GM20431 (cell line): ENCODE measurements around the gene FOXD1.
"Not testable (repeated sequence)": the region's sequence is repeated elsewhere in the genome, so short reads cannot be mapped to it uniquely, and the experiment has no call there.

Experiments
- in situ Hi-C: fragments of 300-500 bp; cut with MseI, MboI; formaldehyde crosslinking; loops from one replicate; pipeline ENCODE4 v1.15.0; 2020; ENCODE audit warnings: low sequenced_read_pairs; ENCODE audit not compliant: unreplicated experiment

The FOXD1 gene

GRCh38 chr5:73419465-73420390 is 28.8 kb downstream of the FOXD1 start:
- in situ Hi-C loops = no loop called here

GRCh38 chr5:73419117-73419464 is 29.5 kb downstream of the FOXD1 start:
- in situ Hi-C loops = no loop called here

DNA sequence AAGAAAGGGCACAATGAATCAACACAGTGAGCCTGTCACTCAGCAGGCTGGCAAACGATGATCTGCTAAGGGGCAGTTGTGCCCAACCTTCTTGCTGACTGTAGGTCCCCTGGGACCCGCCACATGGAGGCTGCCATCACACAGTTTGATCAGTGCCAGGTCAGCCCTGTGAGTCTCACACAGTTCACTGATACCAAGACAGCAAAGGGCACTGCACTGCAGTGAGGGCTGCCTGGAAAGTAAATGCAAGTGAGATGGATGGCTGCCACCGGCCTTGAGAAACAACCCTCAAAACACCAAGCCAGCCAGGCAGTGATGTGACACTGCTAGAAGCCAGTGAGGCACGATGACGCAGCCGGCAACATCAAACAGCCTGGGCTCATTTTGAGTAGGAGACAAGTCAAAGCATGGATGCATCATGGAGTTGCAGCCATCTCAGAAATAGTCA is 30.3 kb downstream of the FOXD1 start:
- in situ Hi-C loops = no loop called here

DNA sequence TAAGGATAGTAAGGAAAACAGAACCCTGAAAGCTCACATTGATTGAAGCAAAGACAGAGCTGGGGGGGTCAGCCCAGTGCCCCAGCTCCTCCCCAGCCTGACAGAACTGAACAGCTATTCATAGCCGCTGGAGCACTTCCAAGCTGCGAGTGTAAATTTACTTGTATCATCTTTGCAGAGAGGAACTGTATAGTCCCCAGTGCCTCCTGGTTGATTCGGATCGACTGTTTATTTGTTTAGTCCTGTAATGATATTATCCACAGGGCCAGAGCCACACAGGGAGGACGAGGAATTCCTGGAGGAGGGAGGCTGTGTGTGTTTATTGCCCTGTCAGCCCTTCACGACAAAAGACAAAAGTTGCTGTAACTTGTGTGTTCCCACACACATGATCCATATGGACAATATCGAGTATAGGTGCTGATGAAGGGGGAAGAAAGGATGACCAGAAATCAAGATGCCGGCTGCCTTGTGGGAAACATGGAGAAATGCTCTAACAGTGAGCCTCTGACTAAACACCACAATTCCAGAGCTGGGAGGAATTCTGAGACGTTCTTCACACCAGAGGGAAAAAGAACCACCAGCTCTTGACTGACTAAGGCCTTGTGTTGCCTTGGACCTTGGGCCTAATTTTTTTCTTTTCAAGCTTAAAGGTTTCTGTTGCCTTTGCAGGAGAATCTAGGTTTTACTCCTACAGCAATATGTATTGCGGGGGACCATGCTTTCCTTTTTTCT is 31.1 kb downstream of the FOXD1 start:
- in situ Hi-C loops = no loop called here

- in situ Hi-C loops = no loop called here
Observed at GRCh38 chr5:73415617-73416016, 33.0 kb downstream of the FOXD1 start.

- in situ Hi-C loops = no loop called here
Observed at GRCh38 chr5:73415171-73415570, 33.4 kb downstream of the FOXD1 start.

DNA sequence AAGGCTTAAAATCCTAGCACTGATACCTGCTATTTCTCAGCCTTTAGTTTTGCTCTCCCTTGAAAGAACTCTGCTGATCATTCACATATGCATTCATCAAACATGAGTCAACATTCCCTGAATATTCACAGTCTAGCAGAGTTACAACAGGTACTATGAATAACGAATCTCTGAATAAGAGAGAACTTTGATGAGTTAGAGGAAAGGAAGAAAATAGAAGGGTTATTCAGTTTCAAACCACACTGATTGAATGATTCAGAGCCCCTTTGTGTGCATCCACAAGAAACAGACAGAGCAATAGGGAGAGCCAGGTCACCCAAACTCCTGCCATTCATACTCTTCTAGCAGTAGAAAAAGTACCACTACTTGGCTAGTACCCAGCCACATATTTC is 36.0 kb downstream of the FOXD1 start:
- in situ Hi-C loops = no loop called here

GRCh38 chr5:73411936-73412596 is 36.5 kb downstream of the FOXD1 start:
- in situ Hi-C loops = no loop called here

DNA sequence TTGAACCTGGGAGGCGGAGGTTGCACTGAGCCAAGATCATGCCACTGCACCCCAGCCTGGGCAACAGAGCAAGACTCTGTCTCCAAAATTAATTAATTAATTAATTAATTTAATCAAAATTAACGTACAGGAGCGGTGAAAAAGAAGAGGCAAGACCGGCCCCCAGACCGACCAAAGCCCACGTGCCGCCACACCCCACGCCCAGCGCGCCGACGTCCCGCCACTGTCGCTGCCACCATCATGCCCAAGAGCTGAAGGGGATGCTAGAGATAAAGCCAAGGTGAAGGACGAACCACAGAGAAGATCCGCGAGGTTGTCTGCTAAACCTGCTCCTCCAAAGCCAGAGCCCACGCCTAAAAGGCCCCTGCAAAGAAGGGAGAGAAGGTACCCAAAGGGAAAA is 38.6 kb downstream of the FOXD1 start:
- in situ Hi-C loops = not testable (repeated sequence)

- in situ Hi-C loops = no loop called here
Observed at GRCh38 chr5:73405691-73406090, 42.9 kb downstream of the FOXD1 start.

DNA sequence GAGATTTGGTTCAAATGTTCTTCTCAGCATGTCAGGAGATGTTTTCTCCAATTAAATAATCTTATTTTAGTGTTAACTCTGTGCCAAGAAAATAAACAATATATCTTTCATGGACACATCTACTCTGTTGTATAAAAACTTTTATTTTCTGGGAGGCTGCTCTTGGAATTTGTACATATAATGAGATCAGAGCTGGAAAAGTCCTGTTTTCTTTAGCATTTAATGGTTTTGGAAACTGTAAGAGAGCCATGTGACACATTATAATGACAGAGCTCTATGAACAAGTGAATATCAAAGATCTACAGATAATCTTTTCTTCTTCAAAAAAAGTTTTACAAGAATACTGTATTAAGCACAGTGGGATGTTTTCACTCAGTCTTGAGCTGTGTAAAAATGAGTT is 48.8 kb downstream of the FOXD1 start:
- in situ Hi-C loops = no loop called here
